ENCODE data around the gene CBX3. TPM values are rescaled to one million over a fixed set of nuclear protein-coding genes. Genes with fewer than 3 reads are reported as not detected.
A peak's percentile ranks its signal among the peaks of the same experiment; 100 is the strongest.

Gene CBX3
- total RNA-seq, 3 donors from 2014 or later: 246 to 278 (median 267) TPM

DNA sequence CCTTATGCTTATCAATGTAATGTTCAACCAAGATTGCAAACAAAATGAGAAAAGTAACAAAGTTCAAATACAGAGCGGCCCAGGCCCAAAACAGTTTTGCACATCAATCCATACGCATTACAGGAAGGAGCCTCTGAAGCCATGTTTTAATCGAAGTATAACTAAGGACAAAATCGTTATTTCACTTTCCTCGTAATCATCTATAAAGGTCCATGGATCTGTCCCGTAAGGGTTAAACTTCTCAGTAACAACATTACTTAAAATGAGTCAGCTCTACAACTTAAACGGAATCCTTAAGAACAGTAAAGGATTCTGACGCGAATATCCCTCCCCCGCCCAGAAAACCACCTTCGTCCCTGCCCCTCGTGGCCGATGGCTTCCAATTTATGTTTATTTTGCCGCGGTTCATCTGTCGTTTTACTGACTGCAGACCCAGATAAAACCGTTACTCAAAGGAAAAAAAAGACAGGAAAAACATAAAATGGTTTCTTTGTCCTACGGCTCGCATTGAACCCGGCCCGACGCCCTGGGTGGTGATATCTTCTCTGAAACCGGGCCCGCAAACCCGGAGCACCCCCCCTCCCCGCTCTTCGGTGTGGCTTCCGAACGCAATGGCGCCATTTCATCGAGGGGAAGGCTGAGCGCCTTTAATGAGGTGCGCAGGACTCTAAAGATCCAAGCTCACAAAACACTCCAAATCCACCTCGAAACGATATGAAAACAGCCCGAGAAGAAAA is 2.1 kb upstream of the CBX3 start:
- no peak for ATAC-seq
- H3K4me3 Mint-ChIP-seq: peak overlapping the region; percentile 99
- H3K9me3 Mint-ChIP-seq: no peaks in the 10 kb centered on the region
- H3K27me3 Mint-ChIP-seq (ENCODE audit: low read depth): peaks cover 3% of the 10 kb centered on the region
- peaks cover 59% of the 10 kb centered on the region for H3K36me3 Mint-ChIP-seq (ENCODE audit: insufficient read depth)
- peaks cover 43% of the 10 kb centered on the region for H3K4me1 Mint-ChIP-seq (ENCODE audit: low read depth)
- peak; percentile 61 for DNase-seq

DNA sequence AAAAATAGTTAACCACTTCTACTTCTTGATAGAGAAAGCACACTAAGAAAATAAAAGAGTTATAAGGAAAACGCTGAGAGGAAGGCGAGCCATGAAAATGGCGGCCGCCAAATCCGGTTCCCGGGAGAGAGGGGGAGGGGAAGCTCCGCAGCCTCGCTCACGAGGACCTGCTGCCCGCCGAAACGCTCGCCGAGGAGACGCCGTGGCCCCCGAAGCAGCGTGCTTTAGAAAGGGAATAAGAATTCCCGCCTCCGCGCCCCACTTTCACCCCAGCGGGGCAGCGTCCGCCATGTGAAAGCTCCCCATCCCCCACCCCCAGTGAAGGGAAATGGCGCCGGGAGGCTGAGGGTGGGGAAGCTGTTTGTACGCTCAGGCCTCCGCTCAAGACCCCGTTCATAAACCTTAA is 1.5 kb upstream of the CBX3 start:
- Mint-ChIP-seq H3K4me3 (peak overlapping the region; percentile 99), H3K4me1 (ENCODE audit: low read depth) (peaks cover 46% of the 10 kb centered on the region), H3K36me3 (ENCODE audit: insufficient read depth) (peaks cover 60% of the 10 kb centered on the region), H3K9me3 (no peaks in the 10 kb centered on the region), H3K27me3 (ENCODE audit: low read depth) (peaks cover 3% of the 10 kb centered on the region)
- ATAC-seq (peak; percentile 11 to 25), DNase-seq (peak; percentile 68)

DNA sequence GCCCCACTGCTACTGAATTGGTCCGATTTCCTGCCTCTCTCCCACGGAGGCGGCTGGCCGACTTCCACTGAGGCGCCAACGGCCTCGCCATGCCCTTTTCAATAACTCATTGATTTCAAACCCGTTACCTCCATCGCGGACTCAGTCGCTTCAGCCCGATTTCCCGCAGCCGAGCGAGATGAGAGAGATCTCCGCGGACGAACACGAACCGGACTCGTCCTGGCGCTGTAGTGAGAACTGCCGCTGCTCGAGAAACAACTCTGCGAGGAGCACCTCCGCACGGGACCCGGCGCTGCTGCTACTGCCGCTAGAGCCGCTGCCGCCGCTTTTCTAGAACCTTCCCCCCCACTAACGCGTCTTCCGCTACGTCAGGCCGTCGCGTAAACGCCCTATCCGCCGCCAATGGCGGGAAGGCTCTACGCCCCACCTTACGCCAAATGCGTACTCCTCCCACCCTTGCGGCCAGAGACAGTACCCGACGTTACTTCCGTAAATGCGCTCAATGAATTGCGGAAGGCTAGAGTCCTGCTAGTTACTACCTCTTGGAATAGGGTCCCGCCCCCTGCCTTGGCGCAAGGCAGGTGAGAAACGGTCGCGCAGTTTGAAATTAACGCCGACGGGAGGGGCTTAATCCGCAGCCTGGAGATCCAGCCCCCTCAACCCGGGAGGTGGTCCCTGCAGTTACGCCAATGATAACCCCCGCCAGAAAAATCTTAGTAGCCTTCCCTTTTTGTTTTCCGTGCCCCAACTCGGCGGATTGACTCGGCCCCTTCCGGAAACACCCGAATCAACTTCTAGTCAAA is 900 bp upstream of the CBX3 start, which contains the start of gene HNRNPA2B1:
Gene HNRNPA2B1, minus strand, starts transcription at position 303 of the 803 bp plus-strand sequence. Its CDS starts 169 bp downstream, at position 134.
- DNase-seq (peak; percentile 97), ATAC-seq (peak; percentile 70 to 73)
- Mint-ChIP-seq H3K4me3 (peak within 1 kb of the TSS; percentile 99), H3K9me3 (no peaks in the 10 kb centered on the region), H3K27me3 (ENCODE audit: low read depth) (peaks cover 3% of the 10 kb centered on the region), H3K36me3 (ENCODE audit: insufficient read depth) (peaks cover 59% of the 10 kb centered on the region), H3K4me1 (ENCODE audit: low read depth) (peaks cover 46% of the 10 kb centered on the region)

DNA sequence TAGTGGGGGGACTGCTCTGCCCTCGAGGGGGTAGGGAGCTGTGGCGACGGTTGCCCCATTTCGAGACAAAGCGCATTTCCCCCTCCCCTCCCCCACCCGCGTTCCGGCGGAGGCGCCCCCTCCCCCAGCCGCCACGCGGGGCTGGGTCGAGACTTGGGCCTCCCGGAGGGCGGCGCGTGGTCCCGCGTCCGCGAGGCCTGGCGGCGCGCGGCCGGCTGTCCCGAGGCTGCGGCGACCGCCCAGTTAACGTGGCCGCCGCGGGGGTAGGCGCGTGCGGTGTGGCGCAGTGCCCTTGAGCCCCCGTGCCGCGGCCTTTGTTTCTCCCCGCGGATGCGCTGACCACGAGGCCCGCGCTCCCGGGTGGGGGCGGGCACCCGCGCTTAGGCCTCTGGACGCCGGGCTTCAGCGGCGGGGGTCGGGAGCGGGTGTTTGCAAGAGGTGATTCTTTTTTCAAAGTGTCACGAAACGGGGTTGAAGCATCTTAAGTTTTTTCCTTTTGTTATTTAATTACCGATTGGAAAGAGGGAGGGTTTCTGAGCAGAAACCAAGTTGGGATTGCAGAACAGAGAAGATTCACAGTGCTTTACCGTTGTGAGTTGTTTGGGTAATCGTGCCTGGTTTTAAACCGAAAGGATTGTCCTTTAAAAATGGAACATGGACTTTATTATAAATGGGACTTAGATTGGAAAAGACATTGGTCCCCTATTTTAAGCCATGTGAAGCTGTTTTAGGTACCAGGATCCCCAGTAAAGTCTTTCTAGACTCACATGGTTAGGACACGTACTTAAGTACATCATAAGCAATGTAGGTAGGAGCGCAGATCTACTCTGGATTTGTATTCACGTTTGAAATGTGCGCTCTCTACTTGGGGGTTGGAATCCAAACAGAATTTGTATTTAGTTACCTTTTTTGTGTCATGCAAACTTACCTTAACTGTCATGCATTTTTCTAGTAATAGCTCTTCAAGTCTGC is 760 bp downstream of the CBX3 start:
- ATAC-seq: peak; percentile 1 to 2
- H3K4me3 Mint-ChIP-seq: peak overlapping the region; percentile 90
- H3K27me3 Mint-ChIP-seq (ENCODE audit: low read depth): peaks cover 3% of the 10 kb centered on the region
- peaks cover 54% of the 10 kb centered on the region for H3K36me3 Mint-ChIP-seq (ENCODE audit: insufficient read depth)
- no peaks in the 10 kb centered on the region for H3K9me3 Mint-ChIP-seq
- peak; percentile 60 for DNase-seq
- peaks cover 43% of the 10 kb centered on the region for H3K4me1 Mint-ChIP-seq (ENCODE audit: low read depth)

DNA sequence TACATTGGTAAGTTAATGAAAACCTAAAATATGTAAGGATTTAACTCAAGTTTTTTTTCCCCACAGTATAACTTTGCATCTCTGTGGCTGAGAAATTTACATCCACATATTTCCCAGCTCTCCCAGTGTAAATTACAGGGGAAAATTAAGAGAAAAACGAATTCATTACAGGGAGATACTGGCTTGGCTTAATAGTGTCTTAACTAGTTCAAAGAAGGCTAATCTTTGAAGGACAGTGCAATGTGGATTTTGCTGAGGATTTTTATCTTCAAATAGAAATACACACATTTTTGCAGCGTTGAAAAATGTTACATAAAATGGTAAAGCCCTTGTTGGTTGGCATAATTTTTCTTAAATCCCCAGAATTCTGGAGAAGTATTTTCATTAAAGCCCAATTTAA is 1.5 kb downstream of the CBX3 start:
- Mint-ChIP-seq H3K36me3 (ENCODE audit: insufficient read depth) (peaks cover 54% of the 10 kb centered on the region), H3K4me1 (ENCODE audit: low read depth) (peaks cover 42% of the 10 kb centered on the region), H3K4me3 (peak overlapping the region; percentile 90)

DNA sequence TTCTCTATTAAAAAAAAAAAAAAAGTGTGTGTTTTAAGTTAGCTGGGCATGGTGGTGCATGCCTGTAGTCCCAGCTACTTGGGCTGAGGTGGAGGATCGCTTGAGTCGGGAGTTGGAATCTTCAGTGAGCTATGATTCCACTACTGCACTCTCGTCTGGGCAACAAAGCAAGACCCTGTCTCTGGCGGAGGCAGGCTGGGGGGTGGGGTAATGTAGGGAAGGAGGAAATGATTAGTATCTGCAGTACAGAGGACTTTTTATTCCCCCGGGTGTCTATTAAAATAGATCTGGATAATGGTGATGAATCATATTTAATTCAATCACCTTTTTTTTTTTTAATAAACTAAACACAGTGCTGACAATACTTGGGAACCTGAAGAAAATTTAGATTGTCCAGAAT is 6.5 kb downstream of the CBX3 start:
- Mint-ChIP-seq H3K4me1 (ENCODE audit: low read depth) (peaks cover 46% of the 10 kb centered on the region), H3K9me3 (no peaks in the 10 kb centered on the region), H3K4me3 (no peak overlapping the region), H3K27me3 (ENCODE audit: low read depth) (no peaks in the 10 kb centered on the region), H3K36me3 (ENCODE audit: insufficient read depth) (peaks cover 51% of the 10 kb centered on the region)
- ATAC-seq: no peak
- DNase-seq: no peak

More for the DNA sequence above, 1.5 kb downstream of the CBX3 start:
- Mint-ChIP-seq H3K27me3 (ENCODE audit: low read depth) (peaks cover 3% of the 10 kb centered on the region), H3K9me3 (no peaks in the 10 kb centered on the region)
- DNase-seq: no peak
- ATAC-seq: no peak

DNA sequence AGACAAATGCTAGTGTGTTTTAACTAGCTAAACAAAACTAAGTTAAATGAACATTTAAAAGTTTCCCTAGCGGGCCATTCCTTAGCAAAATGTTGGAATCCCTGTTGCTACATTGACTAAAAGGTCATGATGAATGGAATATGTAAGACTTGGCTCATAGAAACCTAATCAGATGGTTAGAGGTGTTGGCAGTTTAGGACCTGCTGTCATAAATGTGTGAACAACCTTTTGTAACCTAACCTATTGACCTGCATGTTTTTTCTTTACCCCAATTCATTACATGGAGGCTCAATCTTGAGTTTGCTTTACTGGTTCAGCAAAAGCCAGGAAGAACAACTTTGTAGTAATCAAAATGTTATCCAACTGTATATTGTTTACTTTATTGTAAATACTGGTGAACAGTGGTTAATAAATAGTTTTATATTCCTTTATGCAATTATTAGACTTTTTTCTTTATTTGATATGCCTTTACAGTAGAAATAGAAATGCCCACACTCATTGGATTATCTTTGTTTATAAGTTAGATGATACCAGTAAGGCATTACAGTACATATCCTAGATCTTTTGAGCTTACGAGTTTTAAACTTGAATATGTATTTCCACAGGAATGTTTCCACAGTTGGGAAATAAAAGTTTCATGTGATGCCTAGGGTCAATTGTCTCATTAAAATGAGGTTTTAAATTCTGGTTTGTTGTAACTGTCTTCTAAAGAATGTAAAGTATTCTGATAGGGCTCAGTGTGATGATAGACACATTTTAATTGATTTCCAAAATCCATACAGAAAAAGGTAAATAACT is 11.6 kb downstream of the CBX3 start:
- no peak for ATAC-seq
- DNase-seq: no peak
- Mint-ChIP-seq H3K9me3 (no peaks in the 10 kb centered on the region), H3K36me3 (ENCODE audit: insufficient read depth) (peaks cover 28% of the 10 kb centered on the region), H3K4me3 (no peak overlapping the region), H3K4me1 (ENCODE audit: low read depth) (peaks cover 12% of the 10 kb centered on the region), H3K27me3 (ENCODE audit: low read depth) (no peaks in the 10 kb centered on the region)

DNA sequence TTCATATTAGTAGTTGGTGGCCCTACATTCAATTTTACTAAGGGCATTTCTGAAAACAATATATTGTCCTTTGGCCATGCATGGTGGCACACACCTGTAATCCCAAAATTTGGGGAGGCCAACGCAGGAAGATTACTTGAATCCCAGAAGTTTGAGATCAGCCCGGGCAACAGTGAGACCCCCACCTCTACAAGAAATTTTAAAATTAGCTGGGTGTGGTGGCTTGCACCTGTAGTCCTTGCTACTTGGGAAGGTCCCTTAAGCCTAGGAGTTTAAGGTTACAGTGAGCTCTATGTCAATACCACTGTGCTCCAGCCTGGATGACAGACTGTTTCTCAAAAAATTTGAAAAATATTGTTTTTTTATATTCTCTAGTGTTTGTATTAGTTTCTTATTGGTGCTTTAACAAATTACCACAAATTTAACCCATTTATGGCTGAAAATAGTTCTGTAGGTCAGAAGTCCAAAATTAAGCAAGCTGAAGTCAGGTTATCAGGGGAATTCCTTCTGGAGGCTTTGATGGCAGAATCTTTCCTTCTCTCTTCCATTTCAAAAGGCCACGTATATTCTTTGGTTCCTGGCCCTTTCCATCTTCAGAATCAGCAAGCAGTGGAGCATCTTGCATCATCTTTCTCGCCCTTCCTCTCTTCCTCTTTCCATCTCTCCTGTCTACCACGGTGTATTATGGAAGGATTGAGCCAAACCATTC is 12.4 kb downstream of the CBX3 start:
- Mint-ChIP-seq H3K27me3 (ENCODE audit: low read depth) (no peaks in the 10 kb centered on the region), H3K4me1 (ENCODE audit: low read depth) (peaks cover 12% of the 10 kb centered on the region), H3K4me3 (no peak overlapping the region), H3K9me3 (no peaks in the 10 kb centered on the region), H3K36me3 (ENCODE audit: insufficient read depth) (peaks cover 28% of the 10 kb centered on the region)
- ATAC-seq (no peak), DNase-seq (no peak)

DNA sequence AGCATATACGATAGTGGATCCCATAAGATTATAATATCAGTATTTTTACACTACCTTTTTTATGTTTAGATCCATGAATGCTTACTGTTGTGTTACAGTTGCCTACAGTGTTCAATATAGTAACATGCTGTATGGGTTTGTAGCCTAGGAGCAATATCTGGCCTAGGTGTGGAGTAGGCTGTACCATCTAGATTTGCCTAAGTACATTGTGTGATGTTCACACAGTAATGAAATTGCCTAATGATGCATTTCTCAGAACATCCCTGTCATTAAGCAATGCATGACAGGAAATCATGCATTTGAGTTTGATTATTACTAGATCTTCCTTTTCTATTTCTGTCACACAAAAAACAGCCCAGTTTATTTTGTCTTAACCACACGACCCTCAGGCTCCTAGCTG is 14.5 kb downstream of the CBX3 start:
- H3K9me3 Mint-ChIP-seq: no peaks in the 10 kb centered on the region
- DNase-seq (no peak), ATAC-seq (peak; percentile 46 to 57)
- no peak overlapping the region for H3K4me3 Mint-ChIP-seq
- peaks cover under 1% of the 10 kb centered on the region for H3K27me3 Mint-ChIP-seq (ENCODE audit: low read depth)
- H3K4me1 Mint-ChIP-seq (ENCODE audit: low read depth): peaks cover 6% of the 10 kb centered on the region
- peaks cover 16% of the 10 kb centered on the region for H3K36me3 Mint-ChIP-seq (ENCODE audit: insufficient read depth)

DNA sequence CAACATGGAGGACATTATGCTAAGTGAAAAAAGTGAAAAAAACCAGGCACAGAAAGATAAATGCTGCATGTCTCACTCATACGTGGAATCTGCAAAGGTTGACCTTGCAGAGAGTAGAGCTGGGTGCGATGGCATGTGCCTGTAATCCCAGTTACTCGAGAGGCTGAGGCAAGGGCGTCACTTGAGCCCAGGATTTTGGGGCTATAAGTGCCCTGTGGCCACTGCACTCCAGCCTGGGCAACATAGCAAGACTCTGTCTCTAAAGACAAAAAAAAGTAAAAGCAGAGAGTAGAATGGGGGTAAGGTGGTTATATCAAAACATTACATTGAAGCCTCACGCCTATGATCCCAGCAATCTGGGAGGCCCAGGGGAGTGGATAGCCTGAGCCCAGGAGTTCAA is 22.8 kb downstream of the CBX3 start:
- Mint-ChIP-seq H3K4me3 (no peak overlapping the region), H3K36me3 (ENCODE audit: insufficient read depth) (no peaks in the 10 kb centered on the region)
- DNase-seq: no peak

DNA sequence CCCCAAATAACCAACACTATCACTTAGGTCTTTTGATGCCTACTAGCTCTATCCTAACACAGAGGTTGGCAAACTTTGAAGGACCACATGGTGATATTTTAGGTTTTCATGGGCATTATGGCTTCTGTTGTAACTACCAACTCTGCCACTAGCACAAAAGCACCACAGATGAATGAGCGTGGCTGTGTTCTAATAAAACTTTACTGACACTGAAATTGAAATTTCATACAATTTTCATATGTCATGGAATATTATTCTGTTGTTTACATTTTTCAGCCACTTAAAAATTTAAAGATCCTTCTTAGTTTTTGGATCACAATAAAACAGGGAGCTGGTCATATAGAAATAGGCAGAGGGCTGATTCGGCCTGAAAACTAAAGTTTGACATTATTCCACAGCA is 26.4 kb downstream of the CBX3 start:
- ATAC-seq (no peak), DNase-seq (no peak)
- Mint-ChIP-seq H3K4me3 (no peak overlapping the region), H3K9me3 (no peaks in the 10 kb centered on the region), H3K27me3 (ENCODE audit: low read depth) (peaks cover 4% of the 10 kb centered on the region), H3K36me3 (ENCODE audit: insufficient read depth) (no peaks in the 10 kb centered on the region), H3K4me1 (ENCODE audit: low read depth) (no peaks in the 10 kb centered on the region)

More for the DNA sequence above, 22.8 kb downstream of the CBX3 start:
- no peaks in the 10 kb centered on the region for H3K4me1 Mint-ChIP-seq (ENCODE audit: low read depth)
- no peak for ATAC-seq
- peaks cover 6% of the 10 kb centered on the region for H3K27me3 Mint-ChIP-seq (ENCODE audit: low read depth)
- H3K9me3 Mint-ChIP-seq: no peaks in the 10 kb centered on the region

DNA sequence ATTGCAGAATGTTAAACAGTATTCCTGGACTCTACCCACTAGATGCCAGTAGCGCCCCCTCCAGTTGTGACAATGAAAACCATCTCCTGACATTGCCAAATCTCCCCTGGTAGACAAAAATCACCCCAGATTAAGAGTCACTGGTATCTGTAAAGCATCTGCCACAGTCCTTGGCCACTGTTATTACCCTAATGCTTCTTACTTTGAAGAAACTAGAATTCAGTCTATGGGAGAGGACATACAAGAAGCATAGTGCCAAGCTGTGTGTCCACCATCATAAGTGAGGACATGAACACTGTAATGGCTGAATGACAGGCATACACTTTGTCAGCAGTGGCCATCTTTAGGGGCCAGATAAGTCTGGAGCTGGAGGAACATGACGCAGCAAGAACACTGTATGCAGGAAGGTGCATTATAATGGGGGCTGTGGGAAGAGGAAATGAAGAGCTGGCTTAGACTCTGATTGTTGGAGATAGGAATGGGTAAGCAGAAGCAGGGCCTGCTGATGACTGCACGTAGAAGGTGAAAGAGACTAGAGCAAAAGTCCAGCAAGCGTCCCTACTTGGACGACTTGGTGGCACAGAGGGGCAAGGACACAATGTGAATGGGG is 32.5 kb downstream of the CBX3 start:
- H3K9me3 Mint-ChIP-seq: no peaks in the 10 kb centered on the region
- H3K4me1 Mint-ChIP-seq (ENCODE audit: low read depth): no peaks in the 10 kb centered on the region
- H3K36me3 Mint-ChIP-seq (ENCODE audit: insufficient read depth): no peaks in the 10 kb centered on the region
- H3K4me3 Mint-ChIP-seq: no peak overlapping the region
- ATAC-seq: no peak
- H3K27me3 Mint-ChIP-seq (ENCODE audit: low read depth): no peaks in the 10 kb centered on the region
- no peak for DNase-seq
